Kidney glomerular epithelial cell (primary cell): ENCODE results near the gene MYO5B.
A peak's percentile ranks its signal among the peaks of the same experiment; 100 is the strongest.

Source experiments
- DNase-seq: peaks from one replicate; lab custom pipeline; 2025; lab: John Stamatoyannopoulos, UW

Gene MYO5B

DNA sequence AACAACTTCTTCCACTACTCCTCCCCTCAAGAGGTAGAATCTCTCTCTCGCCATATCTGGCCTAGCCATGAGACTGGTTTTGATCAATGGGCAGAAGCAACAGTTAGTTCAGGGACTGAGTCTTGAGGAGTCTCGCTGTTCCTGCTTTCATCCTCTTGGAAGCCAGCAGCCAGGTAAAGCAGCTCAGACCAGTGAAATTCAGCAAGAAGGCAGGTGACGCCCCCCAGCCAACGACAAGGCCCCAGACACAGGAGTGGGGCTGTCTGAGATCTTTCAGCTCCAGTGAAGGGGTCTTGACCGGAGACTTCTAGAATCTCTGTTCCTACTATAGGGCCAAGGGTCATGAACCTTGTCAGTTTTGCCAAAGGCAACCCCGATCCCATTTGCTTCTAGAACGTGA, 341.9 kb downstream of the MYO5B start:
- DNase-seq, result no peak

DNA sequence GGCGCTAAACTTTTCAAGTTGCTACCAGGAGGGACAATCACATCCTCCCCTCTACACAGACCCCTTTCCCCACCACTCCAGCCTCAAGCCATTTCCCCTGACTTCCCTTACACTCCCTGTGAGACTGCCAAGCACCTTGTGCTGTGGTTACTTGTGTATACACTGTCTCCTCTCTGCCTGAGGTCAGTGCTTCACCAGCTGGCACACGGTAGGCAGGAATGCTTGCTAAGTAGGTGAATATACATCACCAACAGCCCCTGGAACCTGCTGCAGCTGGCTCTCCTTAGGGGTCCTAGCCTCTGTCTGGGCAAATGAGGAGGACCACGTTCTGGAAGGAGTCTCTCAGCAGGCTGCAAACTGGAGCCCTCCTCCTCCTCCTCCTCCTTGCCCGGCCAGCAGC, 343.3 kb downstream of the MYO5B start:
- DNase-seq, result no peak

DNA sequence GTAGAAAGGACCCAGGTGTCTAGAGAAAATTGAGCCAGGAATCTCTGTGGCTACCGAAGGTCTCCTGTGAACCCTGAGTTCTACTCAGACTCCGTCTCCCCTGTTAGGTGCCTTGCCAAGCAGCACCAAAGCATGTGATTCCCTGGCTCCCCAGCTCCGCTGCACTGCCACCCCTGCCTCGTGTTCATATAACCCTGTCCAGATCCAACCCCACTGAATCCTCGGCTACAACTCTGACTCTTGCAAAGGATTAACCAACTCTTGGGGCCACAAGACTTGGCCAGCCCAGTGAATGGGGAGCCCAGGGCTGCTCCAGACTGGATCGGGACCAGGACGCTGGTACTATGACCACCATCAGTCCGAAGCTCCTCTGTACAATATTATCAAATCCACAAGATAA, 344.3 kb downstream of the MYO5B start:
- no peak for DNase-seq

DNA sequence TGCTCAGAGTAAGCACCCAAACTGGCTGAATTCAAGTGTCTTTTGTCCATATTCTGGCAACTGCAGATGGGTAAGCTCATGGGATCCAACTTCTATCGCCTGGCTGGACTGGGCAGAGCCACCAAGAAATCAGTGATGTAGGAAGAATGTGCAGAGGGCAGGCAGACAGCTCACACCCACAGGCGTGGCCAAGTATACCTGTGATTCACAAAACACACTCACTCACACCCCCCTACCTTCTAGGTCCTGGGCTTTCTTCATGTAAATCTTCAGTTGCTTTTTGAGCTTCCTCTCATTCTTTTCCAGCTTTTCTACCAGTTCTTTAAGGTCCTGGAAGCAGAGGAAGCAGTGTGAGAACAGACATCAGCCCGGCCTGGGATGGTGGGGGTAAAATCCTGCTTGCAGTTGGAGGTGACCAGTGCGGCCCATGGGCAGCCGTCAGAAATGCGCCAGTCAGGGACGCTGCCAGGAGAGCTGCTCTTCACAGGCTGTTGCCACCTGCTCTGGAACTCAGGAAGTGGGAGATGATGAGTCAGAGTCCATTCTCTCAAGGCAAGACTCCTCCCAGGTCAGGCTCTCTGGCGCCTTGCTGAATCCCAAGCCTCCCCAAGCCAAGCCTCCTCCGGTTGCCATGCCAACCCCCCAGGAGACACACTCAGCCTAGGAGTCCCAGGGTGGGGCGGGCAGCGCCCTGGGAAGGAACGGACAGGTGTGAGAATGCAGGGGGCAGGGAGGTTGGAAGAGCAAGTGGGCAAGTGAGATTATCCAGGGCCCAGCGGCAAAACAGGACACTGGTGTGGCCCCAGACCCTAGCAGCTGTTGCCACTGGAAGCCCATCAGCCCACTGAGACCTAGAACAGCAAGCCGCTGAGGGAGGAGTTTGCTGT, 345.4 kb downstream of the MYO5B start:
- peak; percentile 96 for DNase-seq

DNA sequence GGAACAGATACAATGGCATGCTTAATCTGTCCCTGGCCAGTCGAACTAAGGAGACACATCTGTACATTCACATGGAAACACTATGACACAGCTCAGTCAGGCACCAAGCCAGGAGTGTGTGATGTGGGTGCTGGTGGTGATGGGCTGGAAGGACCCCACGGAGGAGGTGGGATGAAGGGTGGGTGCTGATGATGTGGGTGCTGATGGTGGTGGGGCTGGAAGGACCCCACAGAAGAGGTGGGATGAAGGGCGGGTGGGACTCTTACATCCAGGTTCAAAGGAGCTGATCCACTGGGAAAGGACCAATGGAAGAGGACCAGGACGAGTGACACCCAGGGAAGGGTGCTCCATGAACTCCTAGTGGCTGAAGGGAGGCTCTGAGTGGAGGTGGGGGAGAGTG, 346.8 kb downstream of the MYO5B start:
- no peak for DNase-seq

DNA sequence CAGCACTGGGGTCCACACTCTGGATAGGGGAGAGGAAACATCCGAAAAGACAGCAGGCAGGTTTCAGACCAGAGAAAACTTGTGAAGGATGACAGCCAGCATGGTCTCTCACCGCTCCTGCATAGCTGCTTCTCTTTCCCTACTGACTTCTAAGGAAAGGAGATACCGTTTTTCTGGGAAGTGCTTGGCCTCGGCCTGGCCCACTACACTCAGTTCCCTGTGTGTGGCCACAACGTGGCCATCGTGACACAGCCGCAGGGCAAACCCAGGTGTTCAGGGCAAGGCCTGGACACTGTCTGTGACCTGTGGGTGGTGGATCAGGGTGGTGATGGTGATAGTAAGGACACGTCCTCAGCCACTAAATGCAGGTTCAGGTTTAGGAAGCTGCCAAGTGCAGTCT, 347.4 kb downstream of the MYO5B start:
- no peak for DNase-seq

DNA sequence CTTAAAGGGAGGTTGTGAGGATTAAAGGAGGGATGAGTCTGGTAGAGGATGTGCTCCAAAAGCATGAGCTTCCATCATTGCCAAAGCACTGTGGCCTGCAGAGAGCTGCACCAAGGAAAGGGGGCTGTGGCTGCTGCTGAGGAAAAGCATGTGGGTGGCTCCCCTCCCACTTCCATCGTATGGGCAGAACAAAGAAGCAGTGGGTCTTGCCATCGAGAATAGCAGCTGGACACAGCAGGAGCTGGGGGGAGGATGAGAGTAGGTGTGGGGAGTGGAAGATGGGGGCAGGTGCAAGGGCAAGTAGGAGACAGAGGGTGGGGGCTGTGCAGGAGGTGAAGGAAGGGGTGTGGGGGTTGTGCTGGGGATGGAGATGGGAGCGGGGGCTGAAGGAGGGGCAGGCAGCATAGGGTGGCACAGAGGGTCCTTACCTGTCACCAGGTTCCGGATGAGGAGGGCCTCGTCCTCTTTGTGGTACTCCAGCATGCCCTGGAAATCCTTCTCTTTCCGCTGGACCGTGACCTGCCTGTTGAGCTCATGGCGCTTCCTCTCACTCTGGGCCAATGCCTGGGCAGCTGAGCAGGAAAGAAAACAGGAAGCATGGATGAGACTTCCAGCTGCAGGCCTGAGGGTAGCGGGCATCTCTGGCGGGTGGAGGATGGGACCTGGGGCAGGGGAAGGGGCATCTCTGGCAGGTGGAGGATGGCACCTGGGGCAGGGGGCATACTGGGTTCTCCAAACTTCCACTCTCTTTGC, 348.1 kb downstream of the MYO5B start:
- DNase-seq, result no peak

DNA sequence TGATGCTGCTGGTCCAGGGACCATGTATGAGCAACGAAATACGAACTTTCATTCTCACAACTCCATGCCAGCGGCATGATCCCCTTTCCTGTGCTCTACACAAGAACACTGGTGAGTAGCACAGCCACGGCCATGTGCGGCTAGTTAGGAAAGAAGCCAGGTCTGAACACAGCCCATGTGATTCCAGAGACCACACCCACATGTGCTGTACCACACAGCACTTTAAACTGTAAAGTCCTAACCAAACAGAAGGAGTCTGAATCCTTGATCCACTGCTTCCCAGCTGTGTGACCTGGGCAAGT, 348.6 kb downstream of the MYO5B start:
- no peak for DNase-seq

DNA sequence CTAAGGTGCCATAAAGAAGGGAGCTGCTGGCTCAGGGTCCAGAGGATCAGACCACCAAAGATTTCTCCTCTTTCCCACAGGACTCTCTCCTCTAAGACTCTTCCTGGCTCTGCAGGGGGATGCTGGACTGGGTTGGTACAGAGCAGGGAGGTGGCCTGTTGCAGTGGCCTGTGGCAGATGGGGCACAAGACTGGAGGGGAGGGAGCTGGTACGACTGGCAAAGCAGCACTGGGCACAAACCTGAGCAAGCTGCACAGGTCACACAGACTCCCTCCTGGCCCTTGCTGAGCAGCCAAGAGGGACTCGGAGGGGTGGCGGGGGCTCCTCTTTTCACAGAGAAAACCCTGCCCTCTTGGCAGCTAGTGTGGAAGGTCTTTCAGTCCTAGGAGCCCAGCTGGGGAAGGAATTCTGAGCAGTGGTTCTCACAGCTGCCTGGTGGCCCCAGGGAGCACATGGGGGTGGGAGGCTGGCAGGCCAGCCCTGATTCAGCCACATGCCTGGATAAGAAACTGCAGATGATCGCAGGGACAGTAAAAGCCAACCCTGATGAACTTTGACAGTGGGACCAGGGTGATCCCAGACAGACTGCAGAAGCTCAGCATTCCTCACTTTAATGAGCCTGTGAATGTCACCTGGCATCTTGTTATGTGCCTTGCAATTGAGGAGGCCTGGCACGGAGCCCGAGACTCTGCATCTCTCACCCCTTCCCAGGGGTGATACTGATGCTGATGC, 349.2 kb downstream of the MYO5B start:
- DNase-seq, result no peak

DNA sequence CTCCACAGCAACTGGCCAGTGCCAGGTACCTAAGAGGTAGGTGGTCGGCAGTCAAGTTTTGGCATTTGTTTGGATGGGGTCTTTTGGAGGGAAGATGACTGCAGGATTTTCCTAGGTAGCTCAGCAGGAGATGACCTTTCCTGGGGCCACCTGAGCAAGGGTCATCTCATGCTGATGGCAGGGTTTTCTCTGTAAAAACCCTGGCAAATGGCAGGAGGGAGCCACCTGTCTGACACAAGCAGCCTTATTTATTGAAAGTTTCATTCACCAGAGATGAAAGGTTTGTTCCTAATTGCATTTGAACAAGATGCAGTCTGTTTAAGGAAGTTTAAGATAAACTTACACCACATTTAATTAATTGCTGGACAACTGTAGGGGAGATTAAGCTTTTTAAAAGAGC, 350.0 kb downstream of the MYO5B start:
- DNase-seq, result no peak

DNA sequence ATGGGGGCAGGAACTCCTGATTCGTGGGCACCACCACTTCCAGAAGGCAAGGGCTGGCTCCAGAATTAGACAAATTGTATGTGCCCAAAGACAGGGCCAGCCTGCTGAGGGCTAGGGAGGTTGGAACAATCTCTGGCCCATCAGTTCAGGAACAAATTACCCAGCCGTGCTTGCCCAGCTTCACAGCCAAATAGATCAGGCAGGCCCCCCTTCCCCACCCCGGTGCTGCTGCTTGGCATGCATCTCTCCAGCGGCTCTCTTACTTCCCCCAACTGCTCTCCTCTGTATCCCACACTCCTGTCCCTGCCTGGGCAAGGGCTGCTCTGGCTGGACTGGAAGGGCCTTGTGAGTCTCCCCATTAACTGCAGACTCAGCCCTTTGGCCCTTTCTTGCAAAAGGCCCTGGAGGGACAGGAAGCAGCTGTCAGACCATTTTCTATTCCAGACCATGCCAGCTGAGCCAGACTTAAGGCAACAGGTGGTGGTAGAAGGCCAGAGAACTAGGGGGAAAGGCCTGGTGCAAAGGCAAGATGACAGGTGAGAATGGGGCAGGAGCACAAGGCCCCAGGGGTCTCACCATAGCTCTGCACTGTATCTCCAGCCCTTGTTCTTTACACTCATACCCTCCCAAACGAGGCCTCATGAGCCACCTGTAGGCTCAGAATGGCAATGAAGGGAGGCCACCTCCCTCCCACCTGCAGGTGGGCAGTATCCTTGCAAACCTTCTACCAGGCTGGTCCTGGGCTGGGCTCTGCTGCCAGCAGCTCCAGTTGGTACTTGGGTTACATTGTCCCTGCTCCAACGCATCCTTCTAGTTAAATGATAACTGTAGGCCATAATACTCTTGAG, 350.9 kb downstream of the MYO5B start:
- no peak for DNase-seq

DNA sequence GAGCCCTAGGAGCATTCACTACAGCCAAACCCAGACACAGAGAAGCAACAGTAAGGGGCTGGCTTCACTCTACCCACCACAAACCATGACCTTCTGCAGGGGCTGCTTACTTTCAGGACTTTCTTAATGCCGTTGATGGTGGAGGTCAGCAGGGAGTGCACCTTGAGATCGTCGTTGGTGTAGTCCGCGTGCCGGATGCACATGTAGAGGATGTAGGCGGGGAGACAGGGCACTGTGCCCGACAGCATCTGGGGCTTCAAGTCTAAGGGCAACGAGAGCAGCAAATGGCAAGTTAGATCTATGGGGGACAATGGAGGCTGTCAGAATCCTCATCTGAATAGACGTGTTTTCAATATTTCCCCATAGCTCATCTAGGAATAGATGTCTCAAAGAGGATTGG, 351.8 kb downstream of the MYO5B start:
- DNase-seq, result no peak

DNA sequence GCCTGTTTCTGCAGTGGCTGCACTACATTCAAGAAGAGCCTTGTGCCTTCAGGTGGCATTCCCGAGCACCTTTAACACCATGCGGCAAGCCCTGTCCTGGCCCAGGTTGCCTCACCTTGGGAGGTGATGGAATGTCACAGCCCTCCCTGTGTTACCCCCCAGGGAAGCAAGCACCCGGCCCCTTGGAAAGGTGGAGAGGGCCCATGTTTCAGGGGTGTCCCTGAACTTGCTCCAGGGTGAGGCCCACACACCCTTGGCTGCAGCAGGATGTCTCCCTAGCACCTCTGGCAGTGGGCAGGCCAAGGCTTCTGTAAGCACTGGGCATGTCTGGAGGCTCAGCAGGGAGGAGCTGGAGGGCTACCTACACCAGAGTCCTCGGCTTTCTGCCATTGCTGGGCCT, 352.3 kb downstream of the MYO5B start:
- DNase-seq, result no peak

DNA sequence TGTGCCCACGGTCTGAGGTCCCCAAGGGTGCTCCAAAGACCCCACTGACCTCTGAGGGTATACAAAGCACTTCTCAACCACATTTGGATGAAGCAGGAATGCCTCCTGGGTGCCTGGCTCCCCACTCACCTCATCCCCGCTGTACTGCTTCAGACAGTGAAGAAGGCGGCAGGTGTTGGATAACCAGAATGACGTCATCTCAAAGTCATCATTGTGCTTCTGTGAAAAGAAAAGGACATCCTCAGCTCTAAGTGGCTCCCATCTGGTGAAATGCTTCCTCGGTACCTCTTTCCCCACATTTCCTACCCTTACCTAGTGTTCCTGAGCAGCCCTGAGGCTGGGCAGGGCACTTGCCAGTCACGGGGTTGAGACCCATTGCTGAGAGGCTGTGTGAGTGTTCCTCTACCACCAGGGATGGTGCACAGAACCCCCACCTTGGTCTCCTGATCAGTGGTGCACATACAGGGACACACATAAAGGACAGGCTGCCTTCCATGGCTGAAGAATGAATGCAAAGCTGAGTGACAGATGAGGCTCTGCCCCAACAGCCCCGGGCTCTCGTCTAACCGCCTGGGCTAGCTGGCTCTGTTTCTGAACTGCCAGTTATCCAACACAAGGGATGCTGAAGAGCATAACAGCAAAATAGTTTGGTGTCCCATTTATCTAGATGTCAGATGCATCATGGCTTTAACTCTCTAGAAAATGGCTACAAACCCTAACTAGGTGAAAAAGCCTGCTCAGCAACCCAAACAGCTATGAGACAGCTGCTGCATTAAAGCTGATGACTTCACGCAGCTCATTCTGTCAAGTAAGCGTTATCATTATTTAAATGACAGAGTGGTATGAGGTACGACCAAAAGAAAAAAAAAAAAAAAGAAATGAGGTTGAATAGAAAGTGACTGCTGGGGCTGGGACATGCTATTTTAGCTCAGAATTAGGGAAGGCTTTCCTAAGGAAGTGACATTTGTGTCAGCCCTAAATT, 353.4 kb downstream of the MYO5B start:
- no peak for DNase-seq

DNA sequence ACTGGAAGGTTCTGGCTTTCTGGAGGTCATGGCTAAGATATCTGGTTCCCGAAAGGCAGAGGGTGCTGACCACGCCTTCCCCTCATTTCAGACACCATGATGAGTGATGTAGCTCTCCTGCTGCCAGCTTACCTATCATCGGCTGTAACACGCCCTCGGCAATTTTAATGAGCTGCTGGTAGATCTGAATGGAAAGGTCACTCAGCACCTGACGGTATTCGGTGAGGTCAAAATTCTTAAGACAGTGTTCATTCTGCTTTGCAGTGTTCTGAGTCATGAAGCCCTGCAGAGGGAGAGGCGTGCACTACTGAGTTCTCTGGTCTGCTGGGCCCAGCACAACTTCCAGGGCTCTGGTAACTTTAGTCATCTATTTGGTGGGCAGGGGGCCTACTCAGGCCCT, 355.9 kb downstream of the MYO5B start:
- peak; percentile 90 for DNase-seq

DNA sequence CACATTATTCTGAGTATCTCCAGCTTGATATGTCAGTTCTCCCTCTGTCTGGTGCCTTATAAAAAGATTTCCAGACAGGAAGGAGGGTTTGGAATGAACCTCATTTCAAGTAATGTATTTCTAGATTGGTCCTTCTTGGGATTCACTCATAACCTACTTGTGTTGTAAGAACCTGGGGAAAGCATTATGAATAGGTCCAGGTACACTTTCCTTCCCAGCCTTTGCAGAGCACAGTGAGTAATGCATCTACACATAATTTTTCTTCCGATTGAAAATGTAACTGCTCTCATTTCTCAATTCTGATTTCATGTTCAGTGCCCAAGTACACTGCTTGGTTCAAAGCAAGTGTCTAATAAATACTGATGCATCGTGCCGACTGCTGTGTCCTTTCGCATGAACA, 356.6 kb downstream of the MYO5B start:
- no peak for DNase-seq

DNA sequence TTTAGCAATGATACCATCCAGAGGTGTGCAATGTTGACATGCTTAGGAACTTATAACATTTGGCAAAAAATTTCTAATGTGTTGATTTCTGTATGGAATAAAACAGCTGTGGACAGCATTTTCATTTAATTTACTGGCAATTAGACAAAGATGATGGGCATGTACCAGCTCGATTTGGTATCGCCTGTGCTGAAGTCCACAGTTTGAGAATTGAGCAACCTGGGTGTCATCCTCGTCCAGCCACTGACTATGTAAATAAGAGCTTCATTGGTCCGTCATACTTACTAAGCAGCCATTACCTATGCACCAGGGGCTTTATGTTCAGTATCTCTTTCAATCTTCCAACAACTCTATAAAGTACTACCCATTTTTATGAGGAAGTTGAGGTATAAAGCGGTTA, 357.1 kb downstream of the MYO5B start:
- DNase-seq, result no peak

DNA sequence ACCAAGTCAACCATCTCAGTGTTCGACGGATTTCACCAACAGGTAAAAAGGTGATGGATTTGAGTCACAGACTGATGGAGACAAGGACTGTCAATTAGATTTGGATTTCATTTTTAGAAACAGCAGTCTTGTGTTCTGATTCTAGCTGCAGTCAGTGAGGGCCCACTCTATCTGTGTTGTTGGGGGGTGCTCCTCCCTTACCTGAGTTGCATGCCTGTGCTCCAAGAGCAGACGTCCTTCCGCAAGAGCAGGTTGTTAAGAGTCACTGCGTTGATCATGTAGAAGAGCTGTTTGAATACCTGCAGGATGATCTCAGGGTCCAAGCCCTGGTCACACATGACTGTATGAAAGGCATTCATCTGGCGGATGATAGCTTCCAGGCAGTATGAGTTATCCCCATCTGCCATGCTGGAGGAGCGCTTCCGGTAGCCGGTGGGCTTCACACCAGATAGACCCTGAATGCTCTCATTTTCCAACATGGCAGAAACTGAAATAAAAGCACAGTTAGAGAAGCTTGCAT, 357.6 kb downstream of the MYO5B start:
- DNase-seq, result peak; percentile 16

DNA sequence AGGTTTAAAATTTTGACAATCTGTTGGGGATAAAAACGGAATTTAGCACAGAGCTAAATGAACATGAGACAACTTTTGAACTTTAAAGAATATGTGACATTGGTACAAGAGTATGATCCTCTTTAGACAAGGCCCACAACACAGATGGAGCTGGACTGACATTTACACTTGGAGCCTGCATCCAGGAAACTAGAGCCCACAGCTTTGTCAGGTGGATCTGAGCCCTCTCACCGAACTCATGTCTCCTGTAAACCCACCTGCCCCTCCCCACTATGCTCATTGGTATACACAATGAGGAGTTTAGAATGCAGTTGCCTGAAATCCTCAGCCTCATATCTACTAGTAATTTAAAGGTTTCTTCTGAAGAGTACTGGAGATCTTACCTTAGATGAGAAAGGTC, 359.5 kb downstream of the MYO5B start:
- no peak for DNase-seq

DNA sequence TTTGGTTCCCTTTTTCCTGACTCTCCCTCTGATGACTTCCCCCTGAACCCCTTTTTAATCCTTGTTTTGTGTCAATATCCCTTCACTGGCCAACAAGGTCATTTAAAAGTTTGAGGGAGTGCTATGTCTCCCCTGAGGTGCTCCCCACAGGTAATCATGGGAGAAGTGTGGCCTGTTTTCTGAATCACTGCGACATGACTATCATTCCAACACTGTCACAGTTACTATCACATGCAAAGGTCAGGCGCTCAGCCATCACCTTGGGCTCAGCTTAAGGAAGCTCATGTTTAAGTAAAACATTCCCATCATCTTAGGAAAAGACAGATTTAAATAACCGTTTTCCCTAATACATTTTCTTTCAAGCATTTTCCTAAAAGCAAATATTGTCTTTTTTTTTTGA, 360.7 kb downstream of the MYO5B start:
- DNase-seq, result no peak

DNA sequence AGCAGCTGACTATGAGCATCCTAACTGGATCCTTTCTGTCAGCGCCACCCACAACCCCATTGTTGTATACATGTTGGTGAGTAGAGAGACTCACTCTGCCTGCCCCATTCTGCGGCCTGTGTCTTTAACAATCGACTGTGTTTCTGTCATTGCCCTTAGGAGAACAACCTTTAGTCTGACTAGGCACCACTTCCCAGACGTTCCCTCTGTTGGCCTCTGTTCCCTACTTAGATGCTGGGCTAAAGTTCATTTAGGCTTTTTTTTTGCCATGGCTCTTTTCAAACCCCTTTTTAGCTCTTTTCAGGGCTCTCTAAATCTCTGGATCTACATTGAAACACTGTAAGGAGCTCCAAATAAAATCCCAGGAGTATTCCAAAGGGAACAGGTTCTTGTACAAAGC, 361.1 kb downstream of the MYO5B start:
- no peak for DNase-seq
